HG02870 (cell line): ENCODE data around the gene RAD21L1.
"Not testable (repeated sequence)": the region's sequence is repeated elsewhere in the genome, so short reads cannot be mapped to it uniquely, and the experiment has no call there.

Source experiments
- ATAC-seq: cut with Tn5 transposase; IDR thresholded peaks from one replicate; pipeline ENCODE4 v1.9.1; 2021; ENCODE audit warnings: mild to moderate bottlenecking, moderate library complexity; ENCODE audit not compliant: unreplicated experiment

Gene RAD21L1

DNA sequence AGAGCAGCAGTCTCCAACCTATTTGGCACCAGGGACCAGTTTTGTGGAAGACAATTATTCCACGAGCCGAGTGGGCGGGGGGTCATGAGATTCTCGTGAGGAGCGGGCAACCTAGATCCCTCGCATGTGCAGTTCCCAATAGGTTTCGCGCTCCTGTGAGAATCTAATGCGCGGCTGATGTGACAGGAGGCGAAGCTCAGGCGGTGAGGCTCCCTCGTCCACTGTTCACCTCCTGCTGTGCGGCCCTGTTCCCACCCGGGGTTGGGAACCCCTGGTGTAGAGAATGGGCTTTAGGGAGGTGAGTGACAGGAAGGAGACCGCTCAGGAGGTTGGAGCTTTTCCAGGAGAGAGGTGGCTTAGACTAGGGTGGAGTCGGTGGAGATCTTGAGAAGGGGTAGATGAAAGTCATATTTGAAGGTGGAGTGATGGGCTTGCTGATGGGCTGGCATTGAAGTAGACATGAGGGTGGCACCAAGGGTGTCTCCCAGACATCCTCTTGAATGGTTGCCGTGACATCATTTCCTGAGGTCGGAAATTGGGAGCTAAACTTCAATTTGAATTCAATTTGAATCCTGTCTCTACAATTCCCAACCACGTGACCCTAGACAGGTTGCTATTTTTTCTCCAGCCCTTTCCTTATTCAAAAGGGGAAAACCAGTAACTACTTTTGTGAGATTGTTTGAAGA, 1.5 kb upstream of the RAD21L1 start:
- no peak for ATAC-seq

DNA sequence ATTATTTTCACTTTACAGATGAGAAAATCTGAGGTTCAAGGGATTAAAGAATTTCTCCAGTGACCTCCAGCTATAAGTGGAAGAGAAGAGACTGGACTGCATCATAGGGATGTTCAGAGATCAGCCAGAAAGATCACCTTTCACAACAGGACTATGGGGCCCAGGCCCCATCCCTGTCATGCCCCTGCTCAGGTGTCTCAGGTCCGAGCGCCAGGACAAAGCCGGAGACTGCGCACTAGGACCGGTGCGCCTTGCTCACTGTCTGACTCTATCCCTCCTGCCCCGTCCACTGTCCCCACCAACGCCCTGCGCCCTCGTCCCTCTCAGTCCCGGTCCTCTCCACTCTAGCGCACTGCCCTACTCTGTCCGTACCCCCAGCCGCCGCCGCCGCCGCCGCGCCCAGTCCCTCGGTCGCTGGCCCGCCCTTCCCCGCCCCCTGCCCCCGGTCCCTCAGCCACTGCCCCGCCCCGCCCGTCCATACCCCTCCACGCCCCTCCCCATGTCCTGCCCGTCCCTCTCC, 521 bp upstream of the RAD21L1 start:
- ATAC-seq, result no peak

DNA sequence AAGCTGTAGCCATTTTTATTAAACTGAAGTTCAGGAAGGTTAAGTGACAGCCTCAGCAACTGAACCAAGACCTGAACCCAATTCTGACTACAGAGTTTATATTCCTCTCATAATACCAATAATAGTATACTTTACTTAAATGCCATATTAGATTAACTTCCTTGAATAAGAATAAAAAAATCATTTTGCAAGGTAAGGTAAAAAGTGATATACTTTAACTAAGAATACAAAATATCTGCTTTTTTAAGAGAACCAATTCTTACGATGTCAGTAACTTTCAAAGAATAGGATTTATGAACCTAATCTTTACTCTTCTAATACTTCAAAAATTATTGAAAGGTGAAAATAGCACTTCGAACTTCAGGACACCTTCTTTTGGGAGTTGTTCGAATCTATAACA, 3.7 kb downstream of the RAD21L1 start:
- ATAC-seq, result no peak

DNA sequence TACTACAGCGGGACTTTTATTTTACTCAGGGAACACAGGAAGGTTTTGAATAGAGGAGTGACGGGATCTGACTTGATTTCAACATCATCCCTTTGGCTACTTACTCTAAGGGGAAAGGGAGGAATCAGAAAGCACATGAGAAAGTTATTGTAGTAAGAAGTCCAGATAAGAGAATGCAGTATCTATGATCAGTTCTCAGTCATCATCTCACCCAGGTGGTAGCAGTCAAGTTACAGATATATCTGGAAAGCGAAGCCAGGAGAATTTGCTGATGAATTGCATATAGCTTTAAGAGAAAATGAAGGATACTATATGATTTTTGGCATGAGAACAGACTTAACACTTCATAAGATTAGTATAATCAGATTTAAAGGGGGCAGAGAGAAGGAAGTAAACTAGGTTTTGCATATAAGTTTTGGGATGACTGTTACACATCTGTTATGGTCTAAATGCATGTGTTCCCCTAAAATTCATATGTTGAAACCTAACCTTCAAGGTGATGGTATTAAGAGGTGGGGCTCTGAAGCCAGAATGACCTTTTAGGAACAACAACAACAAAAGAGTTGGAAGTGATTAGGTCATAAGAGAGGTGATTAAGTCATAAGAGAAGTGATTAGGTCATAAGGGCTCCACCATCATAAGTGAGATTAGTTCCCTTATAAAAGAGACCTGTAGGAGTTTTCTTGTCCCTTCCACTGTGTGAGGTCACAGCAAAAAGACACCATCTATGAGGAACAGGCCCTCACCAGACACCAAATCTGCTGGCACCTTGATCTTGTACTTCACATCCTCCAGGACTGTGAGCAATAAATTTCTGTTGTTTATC, 6.7 kb downstream of the RAD21L1 start:
- peak; percentile 57 for ATAC-seq

DNA sequence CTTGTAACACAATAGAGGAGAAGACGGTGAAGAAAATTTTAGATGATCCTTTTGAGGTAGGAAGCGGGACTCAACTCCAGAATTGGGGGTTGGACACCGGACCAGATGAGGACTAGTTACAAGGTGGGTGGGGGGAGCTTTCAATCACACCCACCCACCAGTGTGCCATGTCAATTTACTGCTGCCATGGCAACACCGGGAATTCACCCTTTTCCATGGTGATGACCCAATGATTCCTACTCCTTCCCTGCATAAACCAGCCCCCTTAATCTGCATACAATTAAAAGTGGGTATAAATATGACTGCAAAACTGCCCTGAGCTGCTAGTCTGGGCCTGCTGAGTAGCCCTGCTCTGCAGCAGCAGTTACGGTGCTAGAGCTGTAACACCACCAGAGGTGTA, 14.7 kb downstream of the RAD21L1 start:
- ATAC-seq, result no peak

DNA sequence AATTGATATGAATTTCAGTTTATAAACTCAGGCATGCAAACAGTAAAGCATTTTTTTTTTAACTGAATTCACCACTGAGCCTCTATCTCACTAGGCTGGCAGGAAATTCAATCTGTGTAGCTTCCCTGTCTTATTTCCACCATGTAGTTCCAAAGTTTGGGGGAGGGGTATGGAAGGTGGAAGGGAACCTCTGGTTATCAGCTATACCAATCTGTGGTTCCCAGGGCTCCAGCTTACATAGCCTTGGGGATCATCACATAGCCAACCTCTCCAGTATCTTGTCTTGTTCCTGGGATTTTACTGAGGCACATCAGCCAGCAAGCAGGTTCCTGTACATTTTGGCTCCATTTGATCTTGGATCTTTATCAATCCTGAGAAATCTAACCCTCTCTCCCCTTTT, 15.6 kb downstream of the RAD21L1 start:
- ATAC-seq, result no peak

DNA sequence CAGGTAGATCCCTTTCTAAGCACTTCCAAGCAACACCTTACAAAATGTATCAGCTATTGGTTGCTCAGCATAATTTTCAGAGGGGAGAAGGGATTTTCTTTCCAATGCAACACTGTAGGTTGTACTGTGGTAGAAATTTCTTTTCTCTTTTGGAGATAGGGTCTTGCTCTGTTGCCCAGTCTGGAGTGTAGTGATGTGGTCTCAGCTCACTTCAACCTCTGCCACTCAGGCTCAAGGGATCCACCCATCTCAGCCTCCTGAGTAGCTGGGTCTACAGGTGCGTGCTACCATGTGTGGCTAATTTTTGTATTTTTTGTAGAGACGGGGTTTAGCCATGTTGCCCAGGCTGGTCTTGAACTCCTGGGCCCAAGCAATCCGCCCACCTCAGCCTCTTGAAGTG, 16.3 kb downstream of the RAD21L1 start:
- no peak for ATAC-seq

DNA sequence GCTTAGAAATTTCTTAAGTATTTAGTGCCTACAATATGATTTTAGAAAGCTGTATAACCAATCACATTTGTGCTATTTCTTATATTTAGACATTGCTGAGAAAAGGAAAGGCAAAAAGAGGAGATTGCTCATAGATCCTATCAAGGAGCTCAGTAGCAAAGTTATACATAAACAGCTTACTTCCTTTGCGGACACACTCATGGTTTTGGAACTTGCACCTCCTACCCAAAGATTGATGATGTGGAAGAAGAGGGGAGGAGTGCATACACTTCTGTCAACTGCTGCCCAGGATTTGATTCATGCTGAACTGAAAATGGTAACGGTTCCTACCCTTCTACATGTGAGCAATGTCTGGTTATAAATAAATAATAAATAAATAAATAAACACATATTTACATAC, 16.7 kb downstream of the RAD21L1 start:
- no peak for ATAC-seq

DNA sequence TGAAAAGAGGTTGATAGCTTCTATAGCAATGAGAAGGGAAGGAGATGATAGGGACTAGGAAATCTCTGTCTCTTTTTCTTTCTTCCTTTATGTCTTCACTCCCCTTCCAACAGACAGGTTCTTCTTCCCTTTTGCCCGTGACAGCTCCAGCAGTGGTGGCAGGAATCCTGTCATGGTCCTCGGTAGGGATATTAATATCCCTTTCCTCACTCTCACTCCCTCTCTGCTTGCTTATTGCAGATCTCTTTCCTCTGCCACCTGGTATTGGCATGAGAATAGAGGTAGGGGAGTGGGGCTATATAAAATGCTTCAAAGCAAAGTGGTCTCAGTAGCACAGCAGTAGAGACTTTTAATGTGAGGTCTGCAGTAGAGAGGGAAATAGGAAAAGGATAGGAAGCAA, 19.7 kb downstream of the RAD21L1 start:
- ATAC-seq, result no peak

DNA sequence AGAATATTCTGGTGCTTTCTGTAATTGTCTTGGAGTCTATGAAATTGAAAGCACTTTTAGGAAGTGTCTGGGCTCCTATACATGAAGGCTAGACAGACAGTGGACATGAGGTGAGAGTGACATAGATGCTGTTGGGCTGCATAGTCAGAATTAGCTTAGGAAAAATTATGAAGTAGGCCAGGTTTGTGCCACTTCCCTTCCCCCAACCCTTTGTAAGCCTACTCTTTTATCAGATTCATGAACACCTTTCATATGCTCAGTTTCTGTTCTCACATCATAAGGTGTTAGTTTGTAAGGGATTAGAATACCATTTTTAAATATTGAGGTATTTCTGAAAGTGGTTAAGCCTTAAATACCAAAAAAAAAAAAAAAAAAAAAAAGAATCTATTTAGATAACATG, 21.8 kb downstream of the RAD21L1 start:
- ATAC-seq, result no peak

DNA sequence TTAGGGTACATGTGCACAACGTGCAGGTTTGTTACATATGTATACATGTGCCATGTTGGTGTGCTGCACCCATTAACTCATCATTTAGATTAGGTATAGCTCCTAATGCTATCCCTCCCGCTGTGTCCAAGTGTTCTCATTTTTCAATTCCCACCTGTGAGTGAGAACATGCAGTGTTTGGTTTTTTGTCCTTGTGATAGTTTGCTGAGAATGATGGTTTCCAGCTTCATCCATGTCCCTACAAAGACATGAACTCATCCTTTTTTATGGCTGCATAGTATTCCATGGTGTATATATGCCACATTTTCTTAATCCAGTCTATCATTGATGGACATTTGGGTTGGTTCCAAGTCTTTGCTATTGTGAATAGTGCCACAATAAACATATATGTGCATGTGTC, 24.4 kb downstream of the RAD21L1 start:
- not testable (repeated sequence) for ATAC-seq

DNA sequence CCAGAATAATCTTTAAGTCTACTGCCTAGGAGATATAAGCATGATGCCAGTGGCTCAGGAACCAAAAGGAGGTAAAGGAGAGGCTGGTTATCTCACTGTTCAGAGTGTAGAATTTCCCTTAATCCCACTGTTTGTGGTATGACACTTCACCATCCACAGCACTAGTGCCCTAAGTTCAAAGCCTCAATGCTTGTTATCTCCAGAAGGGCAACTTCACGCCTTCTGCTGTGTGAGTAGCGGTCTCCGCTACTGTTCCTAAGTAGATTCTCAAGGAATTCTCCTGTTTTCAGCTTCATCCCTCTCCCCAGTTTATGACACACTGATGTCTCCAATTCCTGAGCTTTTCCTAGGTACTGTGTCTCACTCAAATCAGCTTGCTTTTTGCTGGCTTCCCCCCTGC, 26.6 kb downstream of the RAD21L1 start:
- ATAC-seq, result no peak

DNA sequence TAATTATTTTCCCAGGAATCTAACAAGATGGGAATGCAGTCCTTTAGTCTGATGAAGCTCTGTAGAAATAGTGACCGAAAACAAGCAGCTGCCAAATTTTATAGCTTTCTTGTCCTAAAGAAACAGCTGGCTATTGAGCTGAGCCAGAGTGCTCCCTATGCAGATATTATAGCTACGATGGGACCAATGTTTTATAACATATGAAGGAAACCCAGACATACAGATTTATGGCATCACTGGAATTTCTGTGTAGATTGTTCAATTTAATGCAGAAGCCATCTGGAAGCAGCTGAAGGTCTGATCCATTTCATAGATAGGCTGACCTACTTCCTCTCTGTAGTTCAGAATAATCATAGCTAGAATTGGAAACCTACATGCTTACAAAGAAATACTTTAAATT, 28.4 kb downstream of the RAD21L1 start:
- ATAC-seq, result no peak

DNA sequence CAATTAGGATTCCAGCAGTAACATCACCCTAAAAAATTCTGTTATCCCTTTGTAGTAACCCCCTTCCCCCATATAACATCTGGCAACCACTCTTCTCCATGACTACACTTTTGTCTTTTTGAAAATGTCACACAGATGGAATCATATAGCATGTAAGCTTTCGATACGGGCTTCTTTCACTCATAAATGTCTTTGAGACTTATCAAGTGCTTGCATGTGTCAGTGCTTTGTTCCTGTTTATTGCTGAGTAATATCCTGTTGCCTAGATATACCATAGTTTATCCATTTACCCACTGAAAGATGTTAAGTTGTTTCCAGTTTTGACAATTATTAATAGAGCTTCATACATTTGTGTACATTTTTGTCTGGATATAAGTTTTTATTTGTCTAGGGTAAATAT, 29.8 kb downstream of the RAD21L1 start:
- no peak for ATAC-seq

DNA sequence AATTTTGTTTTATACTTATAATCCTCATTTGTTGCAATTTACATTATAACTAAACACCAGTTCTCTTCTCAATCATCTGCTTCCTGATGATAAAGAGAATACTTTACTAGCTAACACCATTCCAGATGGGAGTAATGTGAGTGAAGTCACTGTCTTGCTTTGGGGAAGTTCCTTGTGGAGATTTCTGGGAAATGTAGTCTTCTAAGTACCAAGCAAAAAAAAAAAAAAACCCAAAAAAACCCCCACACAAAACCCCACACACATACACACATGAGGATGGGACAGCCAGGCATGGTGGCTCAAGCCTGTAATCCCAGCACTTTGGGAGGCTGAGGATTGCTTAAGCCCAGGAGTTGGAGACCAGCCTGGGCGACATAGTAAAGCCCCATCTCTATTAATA, 38.0 kb downstream of the RAD21L1 start:
- ATAC-seq, result no peak

DNA sequence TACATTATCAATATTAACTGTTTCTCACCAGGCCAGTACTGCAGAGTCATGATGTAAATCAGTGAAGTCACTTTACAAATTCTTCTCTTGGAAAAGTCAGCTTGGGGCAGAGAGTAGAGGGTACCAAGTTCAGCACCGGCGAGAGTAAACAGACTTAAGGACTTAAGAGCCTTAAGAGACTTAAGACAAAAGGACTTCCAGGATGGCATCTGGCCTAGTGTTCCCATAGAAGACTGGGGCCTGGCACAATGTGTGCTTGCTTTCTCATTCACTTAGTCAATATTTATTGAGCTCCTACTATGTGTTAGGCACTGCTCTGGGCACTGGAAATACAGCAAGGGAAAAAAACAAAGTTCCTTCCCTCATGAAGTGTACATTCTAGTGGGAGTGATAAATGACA, 38.9 kb downstream of the RAD21L1 start:
- ATAC-seq, result no peak

DNA sequence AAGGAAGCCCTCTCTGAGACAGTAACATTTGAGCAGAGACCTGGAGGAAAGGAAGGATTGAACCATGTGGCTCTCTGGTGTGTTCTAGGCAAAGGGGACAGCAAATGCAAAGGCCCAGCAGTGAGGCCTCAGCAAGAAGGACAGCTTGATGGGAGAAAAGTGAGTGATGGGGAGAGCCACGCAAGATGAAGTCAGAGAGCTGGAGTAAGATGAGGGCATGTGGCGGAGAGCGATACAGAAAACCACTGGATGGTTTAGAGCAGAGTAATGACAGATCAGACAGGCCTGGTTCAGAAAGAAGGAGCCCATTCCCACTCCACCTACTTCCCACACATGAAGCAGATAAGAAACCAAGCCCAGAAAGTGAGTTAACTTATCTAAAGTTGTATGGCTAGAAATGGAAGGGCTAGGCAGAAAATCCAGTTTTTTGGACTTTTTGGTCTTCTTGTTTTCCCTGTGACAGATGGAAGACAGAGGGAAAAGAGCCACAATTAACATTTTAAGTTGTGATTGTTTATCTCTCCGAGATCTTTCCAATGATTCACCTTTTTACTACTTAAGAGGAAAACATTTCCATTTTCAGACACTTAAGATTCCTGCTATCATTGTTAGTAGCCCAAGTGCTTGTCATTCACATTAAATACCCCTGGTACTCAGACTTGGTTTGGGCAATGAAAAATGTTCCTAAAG, 39.5 kb downstream of the RAD21L1 start:
- ATAC-seq, result no peak

DNA sequence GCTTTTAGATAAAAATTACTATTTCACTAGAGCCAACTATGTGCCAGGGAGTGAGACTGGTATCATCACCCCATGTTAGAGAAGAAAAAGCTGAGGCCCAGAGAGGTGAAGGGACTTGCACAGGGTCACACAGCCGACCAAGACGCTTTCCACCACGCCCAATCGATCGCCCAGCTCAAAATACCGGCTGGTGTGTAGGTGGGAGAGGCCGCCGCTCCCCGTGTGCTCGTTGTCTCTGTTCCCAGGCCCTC, 40.0 kb downstream of the RAD21L1 start:
- ATAC-seq, result no peak

DNA sequence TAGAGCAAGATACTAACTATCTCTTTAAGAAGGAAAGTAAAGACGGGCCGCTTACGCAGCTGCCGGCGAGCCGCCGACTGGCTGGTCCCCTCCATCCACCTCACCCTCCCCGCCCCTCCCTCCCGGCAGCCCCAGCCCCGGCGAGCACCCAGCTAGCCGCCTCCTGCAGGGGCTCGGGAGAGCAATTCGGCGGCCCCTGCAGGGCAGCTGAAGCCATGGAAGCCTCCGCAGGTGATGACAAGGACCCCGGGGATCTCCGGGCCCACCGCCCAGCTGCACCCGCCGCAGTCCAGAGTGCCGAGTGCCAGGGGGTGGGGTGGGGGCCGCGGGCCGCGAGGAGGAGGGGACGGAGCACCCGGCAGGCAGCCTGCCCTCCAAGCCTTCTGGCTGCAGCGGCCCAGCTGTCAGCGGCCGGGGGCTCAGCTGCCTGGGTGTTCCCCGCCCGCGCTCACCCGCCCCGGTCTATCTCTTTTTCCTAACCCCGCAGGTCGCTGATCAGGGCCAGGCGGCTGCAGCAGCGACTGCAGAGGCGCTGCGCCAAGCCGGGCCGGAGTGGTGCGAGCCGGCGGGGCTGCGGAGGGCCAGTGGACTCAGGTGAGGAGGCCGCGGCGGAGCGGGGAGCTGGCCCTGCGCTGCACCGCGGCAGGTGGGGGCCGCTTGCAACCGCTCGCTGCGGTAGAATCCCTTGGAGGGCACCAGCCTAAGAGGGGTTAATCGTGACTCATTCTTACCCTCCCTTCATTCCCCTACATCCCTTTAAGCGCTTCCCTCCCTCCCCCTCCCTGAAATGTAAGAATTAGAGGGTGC, 40.5 kb downstream of the RAD21L1 start, which contains the start of gene SNPH:
Gene SNPH, plus strand, starts transcription at position 128 of the 807 bp plus-strand sequence. CDS start 29,946 bp downstream, outside the sequence.
- ATAC-seq, result peak; percentile 87

DNA sequence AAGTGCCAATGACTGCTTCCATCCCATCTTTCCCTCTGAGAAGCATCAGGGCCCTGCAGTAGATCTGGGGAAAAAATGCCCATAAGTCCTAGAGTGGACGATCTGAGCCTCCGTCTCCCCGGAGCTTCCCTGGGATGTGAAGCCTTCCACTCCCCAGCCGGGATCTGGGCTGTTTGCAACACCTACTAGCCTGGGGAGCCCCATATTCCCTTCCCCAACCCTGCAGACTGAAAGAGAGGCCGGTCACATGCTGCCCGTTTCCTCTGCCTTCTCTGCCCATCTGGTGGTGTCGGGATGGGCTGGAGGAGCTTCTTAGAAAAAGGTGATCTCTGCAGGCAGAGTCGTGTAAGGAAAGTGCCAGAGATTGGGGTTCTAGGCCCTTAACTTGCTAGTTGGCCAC, 41.3 kb downstream of the RAD21L1 start:
- ATAC-seq, result no peak

DNA sequence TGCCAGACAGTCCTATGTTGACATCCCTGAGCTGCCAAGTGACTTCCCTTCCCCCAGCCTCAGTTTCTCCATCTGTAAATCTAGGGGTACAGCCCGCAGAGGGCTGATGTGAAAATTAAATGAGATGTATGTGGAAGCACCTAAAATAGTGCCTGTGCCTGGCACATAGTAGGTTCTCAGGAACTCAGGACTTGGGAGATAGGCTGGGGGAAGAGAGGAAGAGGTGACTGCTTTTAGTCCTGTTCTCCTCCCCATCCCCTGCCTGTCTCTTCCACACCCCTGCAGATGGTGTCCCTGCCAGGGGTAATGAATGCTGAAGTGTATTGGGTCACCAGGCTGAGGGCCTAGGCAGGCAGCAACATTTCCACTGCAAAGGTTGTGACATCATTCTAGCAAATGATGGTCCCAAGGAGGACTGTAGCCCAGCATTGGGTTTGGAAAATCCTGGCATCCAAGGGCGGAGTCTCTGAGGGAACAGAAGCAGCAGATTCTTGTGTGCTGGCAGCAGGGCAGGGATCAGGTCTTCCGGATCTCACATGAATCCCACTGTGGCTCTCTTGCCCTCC, 42.0 kb downstream of the RAD21L1 start:
- ATAC-seq, result no peak
